Inflammatory macrophage treated with lipopolysaccharide for 1 hour (primary cell): ENCODE results near the gene HMCN1.

Experiments
- DNase-seq, 2 donors: peaks; one replicate each; pipeline ENCODE4 v3.0.0-alpha.2; 2020 to 2022

Gene HMCN1

DNA sequence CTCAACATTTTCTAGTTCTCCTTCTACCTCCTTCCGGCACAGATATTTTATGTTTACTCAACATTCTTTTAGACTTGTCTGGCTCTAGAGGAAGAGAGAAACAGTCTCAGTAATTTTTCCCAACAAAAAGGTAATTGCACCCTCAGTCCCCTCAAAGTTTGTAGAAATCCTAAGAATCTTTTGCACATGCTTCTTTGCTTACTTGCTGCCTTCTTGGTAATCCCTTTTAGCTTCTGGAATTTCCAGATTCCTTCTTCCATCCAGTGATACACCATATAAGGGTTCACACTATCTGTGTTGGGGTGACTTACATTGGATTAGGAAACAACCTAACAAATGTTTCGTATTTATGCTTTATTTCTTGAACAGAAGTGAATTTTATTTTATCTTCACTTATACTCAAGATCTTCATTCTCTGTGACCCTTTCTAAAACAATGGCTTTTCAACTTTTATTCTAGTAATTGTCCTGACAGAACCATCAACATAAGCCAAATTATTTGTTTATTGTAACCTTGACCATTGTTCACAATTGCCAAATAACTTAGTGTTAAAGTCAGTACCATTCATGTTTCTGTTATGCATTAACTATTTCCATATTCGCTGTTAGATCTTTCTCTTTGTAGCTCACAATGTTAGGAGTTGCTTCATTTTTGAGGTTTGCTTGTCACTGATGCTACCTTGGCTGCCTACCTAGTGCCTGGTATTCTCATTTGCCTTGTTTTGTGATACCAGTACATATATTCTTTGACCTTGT is 238.1 kb downstream of the HMCN1 start:
- DNase-seq = no peak

DNA sequence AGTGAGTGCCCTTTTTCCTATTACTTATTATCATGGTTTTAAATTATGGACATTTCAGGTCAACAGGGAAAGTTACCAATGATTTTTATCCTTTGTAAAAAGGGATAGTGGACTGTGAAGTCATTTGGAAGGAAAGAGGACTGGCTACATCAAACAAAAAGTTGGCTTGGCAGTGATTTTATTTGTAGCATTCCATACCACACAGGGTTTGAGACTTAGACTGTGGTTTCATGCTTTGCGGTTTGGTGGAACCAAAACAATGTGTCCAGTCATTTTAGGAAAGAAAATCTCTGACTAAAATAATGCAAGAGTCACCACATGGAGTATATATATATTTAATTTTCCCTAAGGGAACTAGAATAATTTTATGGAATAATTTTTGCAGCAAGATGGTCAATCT is 239.5 kb downstream of the HMCN1 start:
- no peak for DNase-seq

DNA sequence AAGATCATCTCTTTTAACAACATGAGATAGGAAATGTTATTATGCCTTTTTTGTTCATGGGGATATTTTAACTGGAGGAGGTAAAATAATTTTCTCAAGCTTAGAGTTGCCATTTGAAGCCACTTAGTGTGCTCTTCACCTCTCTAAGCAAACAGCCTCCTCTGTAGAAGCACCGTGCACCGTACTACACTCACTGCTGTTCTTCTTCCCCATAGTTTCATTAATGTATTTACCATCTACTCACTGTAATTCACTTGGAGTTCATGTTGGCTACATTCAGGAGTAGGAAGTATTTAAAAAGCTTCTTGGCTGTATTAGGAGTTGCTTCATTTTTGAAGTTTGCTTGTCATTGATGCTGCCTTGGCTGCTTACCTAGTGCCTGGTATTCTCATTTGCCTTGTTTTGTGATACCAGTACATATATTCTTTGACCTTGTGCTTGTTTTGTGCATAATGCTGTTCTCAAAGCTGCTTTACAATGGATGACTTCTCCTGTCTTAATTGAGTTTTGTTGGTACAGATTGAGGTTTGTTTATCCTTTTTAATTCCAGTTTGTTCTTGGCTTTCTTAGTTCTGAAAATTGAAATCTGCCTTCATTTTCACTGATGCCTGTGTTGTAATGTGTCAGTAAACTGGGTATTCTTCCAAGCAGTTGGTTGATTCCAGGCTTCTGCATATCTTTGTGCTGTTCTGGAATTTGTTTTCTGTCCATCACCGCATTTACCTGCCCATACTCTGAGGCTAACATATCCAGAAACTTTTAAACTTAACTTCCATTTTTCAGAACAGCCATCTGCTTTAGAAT is 240.4 kb downstream of the HMCN1 start:
- DNase-seq = no peak

DNA sequence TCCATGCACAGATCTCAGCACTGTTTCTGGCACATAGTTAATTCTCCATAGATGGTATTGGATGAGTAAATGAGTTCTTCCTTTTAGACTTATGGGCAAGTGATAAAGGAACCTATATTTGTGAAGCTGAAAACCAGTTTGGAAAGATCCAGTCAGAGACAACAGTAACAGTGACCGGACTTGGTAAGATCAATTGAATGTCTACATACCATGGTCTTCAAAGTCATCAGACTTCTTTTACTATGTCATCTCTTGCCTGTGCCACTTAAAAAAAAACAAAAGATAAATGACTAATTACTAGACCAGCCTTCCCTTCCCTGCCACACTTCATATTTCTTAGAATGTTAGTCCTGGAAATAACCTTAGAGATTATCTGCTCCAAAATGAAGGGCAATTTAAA is 246.7 kb downstream of the HMCN1 start:
- DNase-seq = no peak

DNA sequence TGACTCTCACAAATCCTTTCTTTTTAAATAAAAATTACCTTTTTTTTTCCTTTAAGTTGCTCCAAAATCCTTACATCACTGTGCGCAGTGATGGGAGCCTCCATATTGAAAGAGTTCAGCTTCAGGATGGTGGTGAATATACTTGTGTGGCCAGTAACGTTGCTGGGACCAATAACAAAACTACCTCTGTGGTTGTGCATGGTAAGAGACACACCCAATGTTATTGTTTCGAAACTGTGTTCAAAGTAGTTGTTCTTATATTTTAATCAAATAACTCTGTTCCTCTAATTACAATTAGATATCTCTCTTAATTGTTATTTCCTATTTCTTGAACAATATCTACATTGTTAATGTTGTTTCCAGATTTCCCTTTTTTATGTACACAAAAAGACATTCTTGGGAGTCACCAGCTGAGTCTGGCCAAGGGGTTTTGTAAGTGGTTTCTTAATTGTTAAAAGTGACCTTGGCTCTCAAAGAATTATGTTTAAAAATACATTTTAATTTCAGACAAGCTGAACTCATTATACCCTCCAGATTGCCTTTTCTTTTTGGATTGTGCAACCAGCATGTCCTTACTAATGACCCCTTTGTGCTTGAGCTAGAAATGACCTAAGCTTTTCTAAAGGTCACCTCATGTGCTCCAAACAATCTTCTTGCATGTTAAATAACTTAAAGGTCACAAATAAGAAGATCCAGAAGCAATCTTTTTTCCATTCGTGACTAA is 250.1 kb downstream of the HMCN1 start:
- DNase-seq = no peak

DNA sequence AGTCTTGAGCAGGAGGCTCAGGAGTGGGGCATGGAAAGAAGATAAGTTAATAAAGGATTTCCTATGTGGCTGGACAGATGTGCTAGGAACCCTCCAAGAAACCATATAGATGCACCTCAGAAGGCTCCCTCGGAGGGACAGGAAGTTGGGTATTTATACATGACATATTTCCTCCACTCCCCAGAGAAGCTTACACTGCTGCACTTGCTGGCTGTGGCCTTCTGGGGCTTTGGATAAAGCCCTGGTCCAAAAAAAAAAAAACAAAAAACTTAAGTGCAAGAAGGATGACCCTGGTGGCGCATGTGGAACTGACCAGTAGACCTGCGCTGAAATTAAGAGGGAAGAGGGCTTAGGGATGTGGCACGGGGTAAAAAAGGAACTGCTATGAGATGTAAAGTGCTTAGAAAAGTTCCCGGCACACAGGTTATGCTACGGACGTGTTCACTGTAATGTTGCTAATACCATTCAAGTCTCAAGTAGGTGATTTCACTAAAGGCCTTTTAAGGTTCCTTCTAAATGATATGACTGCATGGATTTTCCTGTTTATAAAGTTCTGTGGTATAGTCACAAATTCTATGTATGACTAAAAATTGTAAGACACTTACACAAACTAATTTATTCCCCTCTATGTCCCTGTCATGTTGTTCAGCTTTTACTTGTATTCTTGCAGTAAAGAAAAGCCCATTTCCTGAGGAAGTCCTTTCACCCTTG is 253.6 kb downstream of the HMCN1 start:
- DNase-seq = no peak

DNA sequence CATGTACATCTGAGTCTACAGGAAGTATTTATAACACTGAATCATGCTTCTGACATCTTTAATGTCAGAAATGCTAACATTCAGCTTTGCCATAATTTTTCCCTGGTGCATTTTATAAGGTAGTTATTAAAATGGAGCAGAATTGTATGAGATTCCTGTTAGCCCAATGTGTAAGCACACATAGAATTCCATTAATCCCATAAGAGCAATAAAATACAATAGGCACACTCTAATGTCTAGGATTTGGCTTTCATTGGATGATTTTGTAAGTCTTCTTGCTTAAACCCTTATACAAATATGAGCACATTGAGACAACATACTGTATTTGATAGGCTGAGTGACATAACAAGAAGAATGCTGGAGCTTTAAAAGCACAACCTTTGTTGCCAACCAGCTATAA is 256.4 kb downstream of the HMCN1 start:
- no peak for DNase-seq

DNA sequence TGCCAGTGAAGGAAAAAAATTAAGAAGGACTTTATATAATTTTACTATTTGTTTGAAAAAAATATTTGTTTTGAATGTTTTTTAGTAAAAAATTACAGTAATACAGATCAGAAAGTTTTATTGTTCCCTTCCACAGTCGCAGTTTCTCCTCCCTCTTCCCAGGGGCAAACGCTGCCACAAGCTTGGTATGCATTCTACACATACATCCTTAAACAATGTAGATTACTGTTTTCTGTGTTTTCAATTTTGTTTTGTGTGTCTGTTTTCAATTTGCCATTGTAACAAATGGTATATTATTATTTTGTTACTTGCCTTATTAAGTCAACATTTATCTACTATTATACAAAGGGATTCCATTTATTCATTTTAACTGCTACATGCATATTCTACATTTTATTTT is 257.1 kb downstream of the HMCN1 start:
- DNase-seq = no peak

DNA sequence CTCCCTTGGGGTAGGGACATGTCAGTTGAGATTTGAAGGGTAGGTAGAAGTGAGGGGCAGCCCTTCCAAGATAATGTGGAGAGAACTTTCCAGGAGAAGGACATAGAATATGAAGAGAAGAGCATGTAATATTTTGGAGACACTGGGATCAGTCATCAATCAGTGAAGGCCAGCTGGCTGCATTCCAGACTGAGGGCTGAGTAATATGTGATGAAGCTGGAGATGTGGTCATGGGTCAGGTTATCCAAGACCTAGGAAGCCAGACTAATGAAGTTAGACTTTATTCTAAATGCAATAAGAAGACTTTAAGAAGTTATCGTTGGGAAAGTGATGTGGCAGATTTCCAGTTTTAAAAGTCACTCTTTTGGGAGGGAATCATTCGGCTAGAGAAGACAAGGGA is 262.0 kb downstream of the HMCN1 start:
- no peak for DNase-seq

DNA sequence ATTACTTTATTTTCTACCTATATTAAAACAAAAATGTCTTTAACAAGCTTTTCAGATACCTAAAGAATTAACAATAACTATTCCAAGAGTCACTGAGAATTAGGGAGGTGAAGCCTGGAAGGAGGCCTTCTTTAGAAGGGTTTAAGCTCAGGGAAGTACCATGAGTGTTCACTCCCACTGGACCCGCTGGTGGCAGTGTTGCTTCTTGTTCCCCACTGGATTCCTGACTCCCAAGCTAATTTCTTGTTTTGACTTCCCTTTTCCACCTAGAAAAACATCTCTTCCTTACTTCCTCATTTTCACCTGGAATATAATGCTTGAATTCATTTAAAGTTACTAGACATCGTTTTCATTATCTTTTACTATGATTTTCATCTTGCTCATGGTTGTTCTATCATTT is 264.2 kb downstream of the HMCN1 start:
- no peak for DNase-seq

DNA sequence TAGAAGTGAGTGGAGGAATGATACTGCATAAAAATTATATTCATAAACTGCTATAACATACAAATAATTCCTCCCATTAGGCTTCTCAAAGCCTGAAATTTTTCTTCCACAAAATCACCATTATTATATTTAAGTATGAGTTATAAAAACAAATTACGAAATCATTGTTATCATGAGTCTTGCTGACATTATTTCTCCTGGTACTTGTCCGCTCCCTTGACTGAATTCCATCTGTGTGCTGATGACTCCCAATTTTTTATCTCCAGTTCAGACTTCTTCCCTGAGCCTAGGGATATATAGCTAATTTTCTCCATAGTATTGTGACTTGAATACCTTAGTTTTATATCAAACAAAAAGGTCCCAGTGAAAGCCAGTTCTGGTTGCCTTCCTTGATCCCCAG is 268.2 kb downstream of the HMCN1 start:
- no peak for DNase-seq

DNA sequence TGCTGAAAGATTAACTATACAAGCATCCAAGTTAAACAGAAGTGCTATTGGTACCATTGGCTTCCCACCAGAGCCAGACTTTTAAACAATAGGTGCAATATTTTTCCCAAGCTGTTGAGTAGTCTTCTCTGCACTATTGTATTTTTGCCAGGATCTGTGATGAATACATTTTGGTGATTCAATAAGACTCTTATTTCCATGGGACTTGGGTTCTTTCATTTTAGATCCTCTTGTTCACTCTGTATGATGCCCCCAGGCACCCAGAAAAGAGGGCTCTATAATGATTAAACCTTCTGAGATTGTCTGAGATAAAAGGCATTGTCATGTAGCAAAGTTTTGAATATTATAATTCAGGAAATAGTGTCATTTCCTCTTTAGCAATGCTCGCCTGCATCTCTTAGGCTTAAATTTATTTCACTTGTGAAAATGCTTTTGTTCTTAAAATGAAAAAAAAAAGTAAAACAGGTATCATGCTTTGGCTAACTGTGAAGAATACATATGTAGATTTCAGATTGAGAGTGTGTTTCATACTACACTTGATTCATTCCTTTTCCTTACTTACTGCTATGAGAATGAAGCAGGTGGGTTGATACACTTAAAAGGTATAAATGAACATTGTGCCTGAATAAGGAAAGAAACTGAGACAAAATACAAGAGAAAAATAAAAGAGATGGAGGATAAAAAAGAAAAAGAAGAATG is 275.0 kb downstream of the HMCN1 start:
- DNase-seq = no peak

DNA sequence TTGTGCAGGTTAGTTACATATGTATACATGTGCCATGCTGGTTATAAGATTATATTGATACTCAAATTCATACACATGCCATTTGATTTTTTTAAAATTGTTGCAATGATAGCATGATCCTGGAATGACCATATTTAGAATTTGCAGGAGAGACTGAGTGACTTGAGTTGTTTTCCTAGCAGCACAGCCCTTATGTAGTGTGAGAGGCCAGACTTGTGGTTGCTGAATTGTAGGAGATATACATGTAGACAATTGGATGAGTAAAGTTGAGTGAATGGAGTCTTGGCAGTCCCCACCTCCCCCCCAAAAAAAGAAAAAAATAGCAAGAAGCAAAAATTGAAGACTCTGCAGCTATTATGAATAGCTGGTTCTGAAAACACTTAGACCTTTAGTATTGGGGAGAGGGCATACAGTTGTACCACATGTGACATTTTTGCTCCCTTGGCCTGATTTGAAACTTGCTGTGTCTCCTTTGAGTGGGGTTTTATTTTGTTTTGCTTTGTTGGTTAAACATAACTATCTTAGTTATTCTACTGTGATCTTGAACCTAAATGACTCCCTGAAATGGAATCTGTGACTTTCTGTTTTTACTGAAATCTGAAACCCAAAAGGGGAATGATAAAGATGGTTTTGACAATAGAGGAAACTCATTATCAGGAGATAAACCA is 280.3 kb downstream of the HMCN1 start:
- DNase-seq = no peak

DNA sequence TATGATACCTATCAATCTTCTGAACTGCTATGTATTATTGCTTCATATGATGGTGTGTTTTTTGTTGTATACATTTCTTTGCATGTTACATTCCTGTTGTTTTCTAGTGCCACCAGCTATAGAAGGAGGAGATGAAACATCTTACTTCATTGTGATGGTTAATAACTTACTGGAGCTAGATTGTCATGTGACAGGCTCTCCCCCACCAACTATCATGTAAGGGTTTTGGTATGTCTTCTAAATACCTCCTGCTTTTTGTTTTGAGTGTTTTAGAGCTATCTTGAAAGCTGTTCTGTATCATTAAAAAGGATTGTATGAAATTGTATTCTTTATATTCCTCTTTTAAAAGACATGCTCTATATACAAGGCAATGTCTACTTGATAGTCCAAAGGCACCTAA is 282.7 kb downstream of the HMCN1 start:
- no peak for DNase-seq

DNA sequence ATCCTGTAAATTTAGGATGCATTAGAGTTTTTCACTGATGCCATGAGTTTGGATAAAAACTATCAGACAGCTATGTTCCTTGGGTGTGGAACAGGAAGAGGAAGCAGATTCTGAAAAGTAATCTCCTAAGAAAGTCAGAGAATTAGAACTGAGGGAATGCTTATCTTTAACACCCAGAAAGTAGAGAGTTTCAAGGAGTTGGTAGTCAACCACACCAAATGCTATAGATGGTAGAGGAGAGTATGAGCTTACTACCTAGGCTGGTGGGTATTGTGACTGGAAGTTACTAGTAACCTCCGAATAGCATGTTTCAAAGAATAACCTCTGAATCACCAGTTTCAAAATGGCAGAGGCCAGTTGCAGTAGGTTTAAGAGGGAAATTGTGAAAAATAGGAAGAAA is 288.0 kb downstream of the HMCN1 start:
- no peak for DNase-seq

DNA sequence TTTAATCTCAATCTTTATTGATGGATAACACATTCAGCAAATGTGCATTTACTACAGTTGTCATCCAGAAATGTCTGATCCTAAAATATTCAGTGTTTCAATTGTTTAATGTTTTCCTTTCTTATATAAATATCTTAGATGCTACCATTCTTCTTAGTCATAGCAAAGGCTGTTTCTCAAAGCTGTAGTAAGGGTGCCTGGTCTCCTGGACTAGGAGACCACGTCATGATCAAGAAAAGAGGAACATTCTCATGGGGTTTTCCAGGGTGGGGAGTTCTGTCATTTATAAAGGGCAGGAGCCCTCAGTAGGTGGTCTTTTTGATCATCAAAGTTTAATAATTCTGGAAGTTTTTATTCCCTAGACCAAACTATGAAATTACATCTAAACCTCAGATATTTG is 292.8 kb downstream of the HMCN1 start:
- DNase-seq = no peak

DNA sequence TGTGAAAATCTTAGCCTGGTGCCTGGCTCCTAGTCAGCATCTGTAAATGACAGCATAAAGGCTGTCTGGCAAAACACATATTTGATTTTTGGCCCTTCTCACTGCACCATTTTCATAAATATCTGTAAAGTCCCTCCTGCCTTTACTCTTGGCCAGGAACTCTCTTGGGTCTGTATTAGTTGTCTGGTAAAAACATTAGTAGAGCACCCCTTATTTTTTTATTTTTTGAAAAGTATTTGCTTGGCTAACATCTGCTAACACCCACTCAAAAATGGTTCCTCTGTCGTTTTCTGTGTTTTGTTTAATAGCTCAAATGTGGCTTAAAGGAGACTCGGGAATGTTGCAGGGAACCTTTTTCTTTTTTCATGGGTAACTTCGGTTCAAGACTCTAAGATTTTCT is 293.4 kb downstream of the HMCN1 start:
- DNase-seq = no peak

DNA sequence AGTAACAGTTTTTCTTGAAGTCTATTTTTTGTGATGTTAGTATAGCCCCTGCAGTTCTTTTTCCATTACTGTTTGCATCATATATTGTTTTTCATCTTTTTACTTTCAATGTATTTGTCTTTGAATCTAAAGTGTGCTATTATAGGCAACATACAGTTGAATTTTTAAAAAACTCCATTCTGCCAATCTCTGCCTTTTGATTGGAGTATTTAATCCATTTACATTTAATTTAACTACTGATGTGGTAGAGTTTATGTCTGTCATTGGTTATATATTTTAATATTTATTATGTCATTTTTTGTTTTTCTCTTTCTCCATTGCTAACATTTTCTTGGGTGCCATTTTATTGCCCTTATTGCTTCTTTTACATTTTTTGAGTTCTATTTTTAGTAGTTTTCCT is 296.3 kb downstream of the HMCN1 start:
- no peak for DNase-seq

DNA sequence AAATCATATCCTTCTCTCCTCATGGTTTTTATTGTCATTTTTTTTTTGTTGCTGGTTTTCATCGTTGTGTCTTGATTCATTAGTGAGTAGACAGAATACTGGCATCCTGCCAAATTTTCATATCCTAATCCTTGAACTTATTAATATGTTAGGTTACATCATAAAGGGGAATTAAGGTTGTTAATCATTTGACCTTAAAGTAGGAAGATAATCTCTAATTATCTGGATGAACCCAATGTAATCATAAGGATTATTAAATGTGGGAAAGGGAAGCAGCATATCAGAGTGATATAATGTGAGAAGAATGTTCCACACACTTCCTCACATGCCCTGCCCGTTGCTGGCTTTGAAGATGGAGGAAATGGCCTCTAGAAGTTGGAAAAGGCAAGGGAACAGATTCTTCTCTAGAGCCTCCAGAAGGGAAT is 299.7 kb downstream of the HMCN1 start:
- DNase-seq = no peak

DNA sequence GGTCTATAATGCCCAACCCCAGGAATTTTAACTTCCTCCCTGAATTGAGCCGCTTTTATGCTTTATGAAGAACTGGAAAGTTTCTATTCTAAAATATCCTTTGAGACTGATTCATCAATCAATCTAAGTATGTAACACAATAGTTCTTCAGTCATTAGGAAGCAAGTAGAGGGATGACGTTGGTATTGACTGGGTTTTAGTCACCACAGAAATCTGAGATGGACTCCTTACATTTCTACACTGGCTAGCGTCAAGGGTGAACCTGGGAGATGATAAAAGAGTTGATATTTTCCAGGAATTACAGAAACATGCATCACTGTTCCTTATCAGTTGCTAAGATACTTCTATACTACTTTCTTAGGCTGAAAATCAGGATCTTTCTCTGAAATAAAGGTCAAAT is 308.0 kb downstream of the HMCN1 start:
- no peak for DNase-seq

DNA sequence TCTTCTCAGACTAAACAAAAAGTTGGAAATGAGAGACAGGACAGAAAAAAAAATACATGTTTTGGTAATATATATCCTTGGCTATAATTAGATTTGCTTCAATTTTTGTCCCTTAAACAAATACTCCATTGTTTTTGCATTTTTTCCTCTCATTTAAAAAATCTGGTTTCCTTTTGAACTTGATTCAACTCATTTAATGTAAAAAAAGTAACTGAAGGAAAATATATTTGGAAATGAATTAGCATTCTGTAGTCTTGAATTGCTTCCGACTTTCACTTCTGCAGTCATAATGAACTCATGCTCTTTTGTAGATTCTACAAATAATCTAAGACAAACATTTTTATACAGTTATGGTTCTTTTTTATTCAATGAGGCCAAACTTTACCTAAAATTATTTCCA is 309.1 kb downstream of the HMCN1 start:
- DNase-seq = no peak

DNA sequence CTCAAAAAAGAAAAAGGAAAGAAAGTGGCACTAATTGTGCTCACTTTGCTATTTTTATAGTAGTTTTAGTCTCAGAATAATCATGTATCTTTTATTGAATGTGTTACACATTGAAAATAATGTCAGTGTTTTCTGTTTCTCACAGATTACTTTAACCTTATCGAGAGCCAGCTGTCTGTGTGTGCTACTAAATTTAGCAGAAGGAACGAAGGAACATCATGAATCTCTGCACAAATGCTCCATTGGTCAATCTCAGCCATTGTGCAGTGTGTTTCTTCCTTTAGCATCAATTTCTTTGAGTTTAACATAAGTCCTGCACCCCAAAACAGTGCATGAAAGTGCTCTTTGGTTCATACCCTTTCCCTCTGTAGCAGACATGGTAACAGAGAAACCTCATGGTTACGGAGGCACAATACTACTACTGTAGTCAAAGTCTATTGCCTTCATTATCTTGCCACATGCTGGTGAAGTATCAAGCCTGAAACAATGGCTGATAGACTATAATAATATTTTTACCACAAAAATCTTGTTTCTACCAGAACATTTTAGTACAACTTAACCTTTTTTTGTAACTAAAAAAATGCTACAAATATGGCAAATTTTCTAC is 310.0 kb downstream of the HMCN1 start:
- no peak for DNase-seq
